ENCODE measurements around the gene UNC79. TPM values are rescaled to one million over a fixed set of nuclear protein-coding genes. Genes with fewer than 3 reads are reported as not detected.

UNC79 gene
- total RNA-seq, 1 experiment from 2014 or later, result 0.05 TPM

DNA sequence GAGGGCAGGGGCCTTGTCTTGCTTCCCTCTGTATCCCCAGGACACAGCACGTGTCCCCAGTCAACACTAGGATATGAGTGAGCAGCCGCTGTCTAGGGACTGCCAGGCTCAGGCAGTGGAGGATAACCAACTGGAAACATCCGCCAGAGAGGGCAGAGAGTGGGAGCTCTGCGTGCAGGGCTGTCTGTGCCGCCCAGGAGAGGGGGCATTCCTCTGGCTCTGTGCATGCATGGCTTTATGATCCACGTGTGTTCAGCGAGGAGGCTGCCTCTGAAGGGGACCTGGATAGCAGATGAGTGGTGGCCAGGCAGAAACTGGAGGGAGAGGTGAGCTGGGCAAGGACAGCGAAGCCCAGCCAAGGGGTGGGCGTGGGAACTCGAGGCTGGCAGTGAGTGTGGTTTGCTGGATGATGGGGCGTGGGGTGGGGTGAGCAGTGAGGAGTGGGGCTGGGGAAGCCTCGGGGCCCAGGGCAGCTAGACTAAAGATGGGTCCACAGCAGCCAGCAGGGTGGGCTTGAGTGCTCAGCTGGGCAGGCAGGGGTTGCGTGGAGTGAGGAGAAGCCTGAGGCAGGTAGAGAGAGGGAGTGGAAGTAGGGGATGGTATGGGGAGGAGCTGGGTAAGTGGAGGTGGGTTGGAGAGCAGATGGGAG is 284.7 kb downstream of the UNC79 start:
- intact Hi-C loops (cut with micrococcal nuclease; ENCODE audit: unreplicated experiment), result no loop called here
- H3K27me3 ChIP-seq (ENCODE audit: control insufficient read depth, insufficient read depth, low read length), result no peaks in the 10 kb centered on the region
- no peak for DNase-seq (ENCODE audit: low read depth, low spot score)
- ChIA-PET CTCF (no interaction called here), POLR2A (no interaction called here)
- TF ChIP-seq SIN3A (IDR thresholded peaks at IDR 0.05; ENCODE audit: borderline replicate concordance, insufficient read depth, low read depth, low read length) (no peak), POLR2AphosphoS5 (IDR thresholded peaks at IDR 0.05; ENCODE audit: low read depth, low read length) (no peak), TCF7L2 (IDR thresholded peaks at IDR 0.05; ENCODE audit: low read depth, low read length) (no peak)
- TF ChIP-seq, protein P1, sequence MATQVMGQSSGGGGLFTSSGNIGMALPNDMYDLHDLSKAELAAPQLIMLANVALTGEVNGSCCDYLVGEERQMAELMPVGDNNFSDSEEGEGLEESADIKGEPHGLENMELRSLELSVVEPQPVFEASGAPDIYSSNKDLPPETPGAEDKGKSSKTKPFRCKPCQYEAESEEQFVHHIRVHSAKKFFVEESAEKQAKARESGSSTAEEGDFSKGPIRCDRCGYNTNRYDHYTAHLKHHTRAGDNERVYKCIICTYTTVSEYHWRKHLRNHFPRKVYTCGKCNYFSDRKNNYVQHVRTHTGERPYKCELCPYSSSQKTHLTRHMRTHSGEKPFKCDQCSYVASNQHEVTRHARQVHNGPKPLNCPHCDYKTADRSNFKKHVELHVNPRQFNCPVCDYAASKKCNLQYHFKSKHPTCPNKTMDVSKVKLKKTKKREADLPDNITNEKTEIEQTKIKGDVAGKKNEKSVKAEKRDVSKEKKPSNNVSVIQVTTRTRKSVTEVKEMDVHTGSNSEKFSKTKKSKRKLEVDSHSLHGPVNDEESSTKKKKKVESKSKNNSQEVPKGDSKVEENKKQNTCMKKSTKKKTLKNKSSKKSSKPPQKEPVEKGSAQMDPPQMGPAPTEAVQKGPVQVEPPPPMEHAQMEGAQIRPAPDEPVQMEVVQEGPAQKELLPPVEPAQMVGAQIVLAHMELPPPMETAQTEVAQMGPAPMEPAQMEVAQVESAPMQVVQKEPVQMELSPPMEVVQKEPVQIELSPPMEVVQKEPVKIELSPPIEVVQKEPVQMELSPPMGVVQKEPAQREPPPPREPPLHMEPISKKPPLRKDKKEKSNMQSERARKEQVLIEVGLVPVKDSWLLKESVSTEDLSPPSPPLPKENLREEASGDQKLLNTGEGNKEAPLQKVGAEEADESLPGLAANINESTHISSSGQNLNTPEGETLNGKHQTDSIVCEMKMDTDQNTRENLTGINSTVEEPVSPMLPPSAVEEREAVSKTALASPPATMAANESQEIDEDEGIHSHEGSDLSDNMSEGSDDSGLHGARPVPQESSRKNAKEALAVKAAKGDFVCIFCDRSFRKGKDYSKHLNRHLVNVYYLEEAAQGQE (IDR thresholded peaks at IDR 0.05; ENCODE audit: insufficient read depth in 1 of 2, low read depth in 2 of 2, low read length in 1 of 2), result no peak
- TF ChIP-seq, protein P2, sequence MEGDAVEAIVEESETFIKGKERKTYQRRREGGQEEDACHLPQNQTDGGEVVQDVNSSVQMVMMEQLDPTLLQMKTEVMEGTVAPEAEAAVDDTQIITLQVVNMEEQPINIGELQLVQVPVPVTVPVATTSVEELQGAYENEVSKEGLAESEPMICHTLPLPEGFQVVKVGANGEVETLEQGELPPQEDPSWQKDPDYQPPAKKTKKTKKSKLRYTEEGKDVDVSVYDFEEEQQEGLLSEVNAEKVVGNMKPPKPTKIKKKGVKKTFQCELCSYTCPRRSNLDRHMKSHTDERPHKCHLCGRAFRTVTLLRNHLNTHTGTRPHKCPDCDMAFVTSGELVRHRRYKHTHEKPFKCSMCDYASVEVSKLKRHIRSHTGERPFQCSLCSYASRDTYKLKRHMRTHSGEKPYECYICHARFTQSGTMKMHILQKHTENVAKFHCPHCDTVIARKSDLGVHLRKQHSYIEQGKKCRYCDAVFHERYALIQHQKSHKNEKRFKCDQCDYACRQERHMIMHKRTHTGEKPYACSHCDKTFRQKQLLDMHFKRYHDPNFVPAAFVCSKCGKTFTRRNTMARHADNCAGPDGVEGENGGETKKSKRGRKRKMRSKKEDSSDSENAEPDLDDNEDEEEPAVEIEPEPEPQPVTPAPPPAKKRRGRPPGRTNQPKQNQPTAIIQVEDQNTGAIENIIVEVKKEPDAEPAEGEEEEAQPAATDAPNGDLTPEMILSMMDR (IDR thresholded peaks at IDR 0.05), result no peak
- peak; percentile 26; the same call in 1 of the 2 replicates for ATAC-seq
- no peaks in the 10 kb centered on the region for H3K4me1 ChIP-seq (ENCODE audit: control insufficient read depth, insufficient read depth, low read length)
- no peaks in the 10 kb centered on the region for H3K36me3 ChIP-seq (ENCODE audit: control insufficient read depth, insufficient read depth, low read length)
- BruUV-seq (replicated peaks), result no TSS peak
- no peak overlapping the region for H3K27ac ChIP-seq (ENCODE audit: low read length)
- H3K9me3 ChIP-seq (ENCODE audit: control insufficient read depth, insufficient read depth, low read depth, low read length), result no peaks in the 10 kb centered on the region
- no peak overlapping the region for H3K4me3 ChIP-seq (ENCODE audit: low read depth in 2 of 2, low read length in 2 of 2)
- in situ Hi-C loops (cut with HindIII; ENCODE audit: low pct_unique_long_range_greater_than_20kb, low sequenced_read_pairs), result no loop called here

DNA sequence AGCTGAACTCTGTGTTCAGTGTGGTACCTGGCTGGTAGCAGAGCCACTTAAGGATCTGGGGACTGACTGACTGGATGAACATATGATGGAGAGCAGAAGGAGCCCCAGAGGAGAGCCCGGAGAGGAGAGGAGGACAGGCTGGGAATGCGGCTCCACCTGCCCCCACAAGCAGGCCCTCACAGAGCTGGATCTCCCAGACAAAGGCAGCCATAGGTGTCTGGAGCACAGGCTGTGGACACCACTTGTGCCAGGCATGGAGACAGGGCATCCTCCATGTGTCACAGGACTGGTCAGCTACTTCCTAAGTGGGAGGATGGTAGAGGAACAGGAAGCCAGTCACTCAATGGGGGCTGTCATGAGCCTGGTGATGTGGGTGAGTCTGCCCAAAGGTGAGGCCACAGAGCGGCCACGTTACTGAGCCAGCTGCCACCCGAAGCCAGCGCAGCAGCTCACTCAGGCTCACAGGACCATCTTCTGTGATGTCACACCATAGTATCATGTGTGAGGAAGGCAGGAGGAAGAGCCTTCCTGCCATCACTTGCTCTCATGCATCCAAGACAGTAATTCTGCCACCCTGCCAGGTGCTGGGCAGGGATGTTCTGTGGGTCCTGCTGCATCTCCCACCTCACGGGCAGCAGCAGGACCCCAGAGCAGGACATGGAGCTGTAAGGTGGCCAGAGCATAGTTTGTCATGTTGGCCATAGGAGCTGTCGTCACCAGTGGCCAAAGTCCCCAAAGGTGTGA is 285.4 kb downstream of the UNC79 start:
- Histone ChIP-seq H3K4me3 (ENCODE audit: low read depth in 2 of 2, low read length in 2 of 2) (no peak overlapping the region), H3K36me3 (ENCODE audit: control insufficient read depth, insufficient read depth, low read length) (no peaks in the 10 kb centered on the region), H3K27ac (ENCODE audit: low read length) (no peak overlapping the region), H3K9me3 (ENCODE audit: control insufficient read depth, insufficient read depth, low read depth, low read length) (no peaks in the 10 kb centered on the region), H3K4me1 (ENCODE audit: control insufficient read depth, insufficient read depth, low read length) (no peaks in the 10 kb centered on the region), H3K27me3 (ENCODE audit: control insufficient read depth, insufficient read depth, low read length) (no peaks in the 10 kb centered on the region)
- DNase-seq (ENCODE audit: low read depth, low spot score) (no peak), ATAC-seq (no peak)
- POLR2A ChIA-PET, result no interaction called here
- intact Hi-C loops (cut with micrococcal nuclease; ENCODE audit: unreplicated experiment) (no loop called here), in situ Hi-C loops (cut with HindIII; ENCODE audit: low pct_unique_long_range_greater_than_20kb, low sequenced_read_pairs) (no loop called here)
- CTCF ChIA-PET, result interaction anchor here (0.6 kb wide), 1 partner anchor 19 kb away, joined by 7 read pairs; no protein-coding TSS in a partner anchor
- no TSS peak for BruUV-seq (replicated peaks)
- TF ChIP-seq POLR2AphosphoS5 (IDR thresholded peaks at IDR 0.05; ENCODE audit: low read depth, low read length) (no peak), SIN3A (IDR thresholded peaks at IDR 0.05; ENCODE audit: borderline replicate concordance, insufficient read depth, low read depth, low read length) (no peak), TCF7L2 (IDR thresholded peaks at IDR 0.05; ENCODE audit: low read depth, low read length) (no peak)
